ENCODE measurements around the gene ELOF1. TPM values are rescaled to one million over a fixed set of nuclear protein-coding genes. Genes with fewer than 3 reads are reported as not detected.
"Not testable (repeated sequence)": the region's sequence is repeated elsewhere in the genome, so short reads cannot be mapped to it uniquely, and the experiment has no call there.

The ELOF1 gene
- total RNA-seq, 1 donor from 2014 or later: 78.8 TPM

- Mint-ChIP-seq H3K4me1 (ENCODE audit: low read depth, unreplicated experiment) (peaks cover 11% of the 10 kb centered on the region), H3K27ac (ENCODE audit: unreplicated experiment) (no peak within 1 kb of the TSS), H3K9me3 (ENCODE audit: unreplicated experiment) (peaks cover 2% of the 10 kb centered on the region), H3K4me3 (ENCODE audit: unreplicated experiment) (no peak within 1 kb of the TSS), H3K36me3 (ENCODE audit: low read depth, unreplicated experiment) (no peaks in the 10 kb centered on the region), H3K27me3 (ENCODE audit: low read depth, unreplicated experiment) (peaks cover 3% of the 10 kb centered on the region)
- H2AFZ ChIP-seq (ENCODE audit: low read depth, low read length): peak within 1 kb of the TSS; percentile 60
- H3K9me3 ChIP-seq (ENCODE audit: insufficient read depth, low read depth, low read length): no peaks in the 10 kb centered on the region
- H3K27me3 ChIP-seq (ENCODE audit: insufficient read depth, low read length): no peaks in the 10 kb centered on the region
- H3K27ac ChIP-seq (ENCODE audit: low read depth, low read length): no peak within 1 kb of the TSS
- H4K20me1 ChIP-seq (ENCODE audit: insufficient read depth, low read length): no peaks in the 10 kb centered on the region
- H3K36me3 ChIP-seq (ENCODE audit: insufficient read depth, low read length): no peaks in the 10 kb centered on the region
- no peak within 1 kb of the TSS for H3K4me3 ChIP-seq (ENCODE audit: insufficient read depth, low read depth, low read length)
- DNase-seq (ENCODE audit: low read depth): no peak
- H3K4me1 ChIP-seq (ENCODE audit: insufficient read depth, low read length): peaks cover 3% of the 10 kb centered on the region
- H3K79me2 ChIP-seq (ENCODE audit: insufficient read depth, low read length): no peaks in the 10 kb centered on the region
- no peak for FAIRE-seq
- no peak within 1 kb of the TSS for H3K9ac ChIP-seq (ENCODE audit: low read length)
- peak within 1 kb of the TSS; percentile 48 for H3K4me2 ChIP-seq (ENCODE audit: low read length)
- TF ChIP-seq EZH2 (IDR thresholded peaks at IDR 0.05; ENCODE audit: insufficient read depth, low read length): no peak
- TF ChIP-seq CTCF (IDR thresholded peaks at IDR 0.05; ENCODE audit: insufficient read depth, low read depth, low read length): no peak
These were observed 18.6 kb upstream of the ELOF1 start, which contains the start of gene ACP5 for GRCh38 chr19:11577451-11578257. Gene ACP5, minus strand, starts transcription at chr19:11577645. Its CDS starts 328 bp downstream, at chr19:11577317.

GRCh38 chr19:11576227-11576626 is 17.2 kb upstream of the ELOF1 start:
- Histone ChIP-seq H3K9ac (ENCODE audit: low read length) (no peak overlapping the region), H3K36me3 (ENCODE audit: insufficient read depth, low read length) (no peaks in the 10 kb centered on the region), H4K20me1 (ENCODE audit: insufficient read depth, low read length) (no peaks in the 10 kb centered on the region), H3K79me2 (ENCODE audit: insufficient read depth, low read length) (no peaks in the 10 kb centered on the region), H3K4me1 (ENCODE audit: insufficient read depth, low read length) (no peaks in the 10 kb centered on the region), H3K9me3 (ENCODE audit: insufficient read depth, low read depth, low read length) (no peaks in the 10 kb centered on the region), H3K4me2 (ENCODE audit: low read length) (no peak overlapping the region), H3K27ac (ENCODE audit: low read depth, low read length) (no peak overlapping the region), H3K27me3 (ENCODE audit: insufficient read depth, low read length) (no peaks in the 10 kb centered on the region), H3K4me3 (ENCODE audit: insufficient read depth, low read depth, low read length) (no peak overlapping the region), H2AFZ (ENCODE audit: low read depth, low read length) (no peak overlapping the region)
- peaks cover 2% of the 10 kb centered on the region for H3K9me3 Mint-ChIP-seq (ENCODE audit: unreplicated experiment)
- TF ChIP-seq CTCF (IDR thresholded peaks at IDR 0.05; ENCODE audit: insufficient read depth, low read depth, low read length) (no peak), EZH2 (IDR thresholded peaks at IDR 0.05; ENCODE audit: insufficient read depth, low read length) (no peak)
- no peak overlapping the region for H3K4me3 Mint-ChIP-seq (ENCODE audit: unreplicated experiment)
- H3K27ac Mint-ChIP-seq (ENCODE audit: unreplicated experiment): no peak overlapping the region
- no peaks in the 10 kb centered on the region for H3K36me3 Mint-ChIP-seq (ENCODE audit: low read depth, unreplicated experiment)
- DNase-seq (ENCODE audit: low read depth): no peak
- no peak for FAIRE-seq
- H3K27me3 Mint-ChIP-seq (ENCODE audit: low read depth, unreplicated experiment): peaks cover 3% of the 10 kb centered on the region
- H3K4me1 Mint-ChIP-seq (ENCODE audit: low read depth, unreplicated experiment): peaks cover 5% of the 10 kb centered on the region

- no peak overlapping the region for H3K4me3 Mint-ChIP-seq (ENCODE audit: unreplicated experiment)
- FAIRE-seq: no peak
- H3K9me3 ChIP-seq (ENCODE audit: insufficient read depth, low read depth, low read length): no peaks in the 10 kb centered on the region
- H3K36me3 Mint-ChIP-seq (ENCODE audit: low read depth, unreplicated experiment): no peaks in the 10 kb centered on the region
- TF ChIP-seq CTCF (IDR thresholded peaks at IDR 0.05; ENCODE audit: insufficient read depth, low read depth, low read length) (no peak), EZH2 (IDR thresholded peaks at IDR 0.05; ENCODE audit: insufficient read depth, low read length) (no peak)
- no peak overlapping the region for H3K4me2 ChIP-seq (ENCODE audit: low read length)
- H3K4me1 ChIP-seq (ENCODE audit: insufficient read depth, low read length): no peaks in the 10 kb centered on the region
- H3K79me2 ChIP-seq (ENCODE audit: insufficient read depth, low read length): no peaks in the 10 kb centered on the region
- DNase-seq (ENCODE audit: low read depth): no peak
- no peak overlapping the region for H3K9ac ChIP-seq (ENCODE audit: low read length)
- no peak overlapping the region for H3K4me3 ChIP-seq (ENCODE audit: insufficient read depth, low read depth, low read length)
- no peaks in the 10 kb centered on the region for H3K36me3 ChIP-seq (ENCODE audit: insufficient read depth, low read length)
- no peaks in the 10 kb centered on the region for H3K27me3 ChIP-seq (ENCODE audit: insufficient read depth, low read length)
- H3K4me1 Mint-ChIP-seq (ENCODE audit: low read depth, unreplicated experiment): no peaks in the 10 kb centered on the region
- H2AFZ ChIP-seq (ENCODE audit: low read depth, low read length): no peak overlapping the region
- peaks cover 2% of the 10 kb centered on the region for H3K9me3 Mint-ChIP-seq (ENCODE audit: unreplicated experiment)
- H3K27ac ChIP-seq (ENCODE audit: low read depth, low read length): no peak overlapping the region
- H3K27ac Mint-ChIP-seq (ENCODE audit: unreplicated experiment): no peak overlapping the region
- H4K20me1 ChIP-seq (ENCODE audit: insufficient read depth, low read length): no peaks in the 10 kb centered on the region
- H3K27me3 Mint-ChIP-seq (ENCODE audit: low read depth, unreplicated experiment): peaks cover 3% of the 10 kb centered on the region
These were observed 15.7 kb upstream of the ELOF1 start for GRCh38 chr19:11574689-11575088.

GRCh38 chr19:11573763-11574162 is 14.7 kb upstream of the ELOF1 start:
- not testable (repeated sequence) for H3K36me3 Mint-ChIP-seq (ENCODE audit: low read depth, unreplicated experiment); H4K20me1 ChIP-seq (ENCODE audit: insufficient read depth, low read length); H3K9me3 Mint-ChIP-seq (ENCODE audit: unreplicated experiment); H3K27ac ChIP-seq (ENCODE audit: low read depth, low read length); H3K9me3 ChIP-seq (ENCODE audit: insufficient read depth, low read depth, low read length); H3K27me3 ChIP-seq (ENCODE audit: insufficient read depth, low read length); H2AFZ ChIP-seq (ENCODE audit: low read depth, low read length); H3K4me2 ChIP-seq (ENCODE audit: low read length); H3K36me3 ChIP-seq (ENCODE audit: insufficient read depth, low read length); H3K9ac ChIP-seq (ENCODE audit: low read length); H3K79me2 ChIP-seq (ENCODE audit: insufficient read depth, low read length); FAIRE-seq; DNase-seq (ENCODE audit: low read depth); H3K4me3 Mint-ChIP-seq (ENCODE audit: unreplicated experiment); H3K27me3 Mint-ChIP-seq (ENCODE audit: low read depth, unreplicated experiment); H3K4me1 Mint-ChIP-seq (ENCODE audit: low read depth, unreplicated experiment); H3K4me3 ChIP-seq (ENCODE audit: insufficient read depth, low read depth, low read length); H3K27ac Mint-ChIP-seq (ENCODE audit: unreplicated experiment); H3K4me1 ChIP-seq (ENCODE audit: insufficient read depth, low read length)
